HFF-Myc (cell line): Measurements from ENCODE around the gene COA1.

Experiments used
- DNase-seq: peaks from one replicate; pipeline ENCODE4 v3.0.0-alpha.2; 2011; ENCODE audit warnings: low read depth; ENCODE audit errors: extremely low read depth
- H3K4me3 ChIP-seq: replicated peaks from 2 replicates; pipeline ENCODE4 v1.5.1; 2011; ENCODE audit warnings: low read depth, mild to moderate bottlenecking, control low read depth, low read length
- TF ChIP-seq, protein P1 (sequence below): IDR thresholded peaks from 2 replicates; pipeline ENCODE4 v1.5.1; 2012; ENCODE audit warnings: mild to moderate bottlenecking, low read depth, low read length, control low read depth; ENCODE audit errors: missing control alignments

The COA1 gene

DNA sequence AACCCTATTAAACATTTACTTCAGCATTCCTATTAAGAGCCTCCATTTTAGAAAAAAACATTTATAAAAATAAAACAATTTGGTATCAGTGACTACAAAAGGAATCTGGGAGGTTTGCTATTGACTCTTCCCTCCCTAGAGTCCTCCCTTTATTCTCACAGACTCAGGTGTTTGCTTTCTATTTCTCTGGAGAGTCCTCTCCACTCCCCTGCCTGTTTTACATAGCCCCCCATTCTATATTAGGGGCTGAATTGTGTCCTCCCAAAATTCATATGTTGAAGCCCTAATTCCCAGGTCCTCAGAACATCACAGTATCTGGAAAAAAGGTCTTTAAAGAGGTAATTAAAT lies 69.8 kb downstream of the COA1 start:
- TF ChIP-seq, protein P1, sequence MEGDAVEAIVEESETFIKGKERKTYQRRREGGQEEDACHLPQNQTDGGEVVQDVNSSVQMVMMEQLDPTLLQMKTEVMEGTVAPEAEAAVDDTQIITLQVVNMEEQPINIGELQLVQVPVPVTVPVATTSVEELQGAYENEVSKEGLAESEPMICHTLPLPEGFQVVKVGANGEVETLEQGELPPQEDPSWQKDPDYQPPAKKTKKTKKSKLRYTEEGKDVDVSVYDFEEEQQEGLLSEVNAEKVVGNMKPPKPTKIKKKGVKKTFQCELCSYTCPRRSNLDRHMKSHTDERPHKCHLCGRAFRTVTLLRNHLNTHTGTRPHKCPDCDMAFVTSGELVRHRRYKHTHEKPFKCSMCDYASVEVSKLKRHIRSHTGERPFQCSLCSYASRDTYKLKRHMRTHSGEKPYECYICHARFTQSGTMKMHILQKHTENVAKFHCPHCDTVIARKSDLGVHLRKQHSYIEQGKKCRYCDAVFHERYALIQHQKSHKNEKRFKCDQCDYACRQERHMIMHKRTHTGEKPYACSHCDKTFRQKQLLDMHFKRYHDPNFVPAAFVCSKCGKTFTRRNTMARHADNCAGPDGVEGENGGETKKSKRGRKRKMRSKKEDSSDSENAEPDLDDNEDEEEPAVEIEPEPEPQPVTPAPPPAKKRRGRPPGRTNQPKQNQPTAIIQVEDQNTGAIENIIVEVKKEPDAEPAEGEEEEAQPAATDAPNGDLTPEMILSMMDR = no peak
- no peak overlapping the region for H3K4me3 ChIP-seq
- no peak for DNase-seq

DNA sequence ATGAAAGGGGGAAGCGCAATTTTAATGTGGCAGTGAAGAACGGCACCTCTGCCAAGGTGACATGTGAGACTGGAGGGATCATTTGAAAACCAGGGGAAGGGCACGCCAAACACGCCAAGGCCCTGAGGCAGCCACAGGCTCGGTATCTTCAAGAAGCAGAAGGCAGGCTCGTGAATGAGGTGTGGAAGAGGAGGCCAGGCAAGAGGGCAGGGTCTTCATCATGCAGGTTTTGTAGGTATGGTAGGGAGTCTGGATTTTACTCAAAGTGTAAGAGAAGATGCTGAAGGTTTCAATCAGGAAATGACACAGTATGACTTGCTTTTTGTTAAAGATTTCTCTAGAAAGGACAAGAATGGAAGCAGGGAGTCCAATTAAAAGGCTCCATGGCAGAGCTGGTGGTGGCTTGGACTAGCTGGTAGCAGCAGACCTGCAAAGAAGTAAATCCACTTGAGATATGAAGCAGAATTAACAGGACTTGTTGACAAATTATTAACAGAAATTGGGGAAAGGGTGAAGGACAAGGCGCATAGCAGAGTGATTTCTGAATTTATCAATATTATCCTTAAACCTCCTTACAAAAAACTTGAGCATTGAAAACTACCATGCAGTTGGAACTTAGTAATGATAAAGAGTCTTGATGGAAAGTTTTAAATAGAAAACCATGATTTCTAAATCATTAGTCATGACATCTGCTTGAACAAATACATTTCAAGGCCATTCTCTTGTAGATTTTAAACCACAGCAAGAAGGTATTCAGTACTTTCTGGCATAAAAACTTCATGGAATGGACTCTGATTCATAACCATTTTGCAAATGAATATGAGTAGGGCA lies 70.4 kb downstream of the COA1 start:
- TF ChIP-seq, protein P1 = no peak
- no peak for DNase-seq
- no peak overlapping the region for H3K4me3 ChIP-seq

DNA sequence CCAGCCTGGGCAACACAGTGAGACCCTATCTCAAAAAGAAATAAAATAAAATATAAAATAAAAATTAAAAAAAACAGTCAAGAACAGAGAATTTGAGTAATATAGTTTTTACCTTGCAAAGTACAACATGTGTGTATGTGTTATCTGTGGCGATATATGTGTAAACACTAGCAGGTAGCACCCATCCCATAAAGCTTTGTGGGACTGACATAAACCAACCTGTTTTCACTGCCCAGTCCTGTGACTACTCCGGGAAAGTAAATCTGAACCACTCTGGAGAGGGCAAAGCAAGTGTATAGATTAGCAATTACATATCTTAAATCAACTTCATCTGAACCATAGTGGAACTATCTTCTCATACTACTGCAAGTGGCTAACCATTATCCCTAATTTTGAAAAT lies 72.3 kb downstream of the COA1 start:
- H3K4me3 ChIP-seq = no peak overlapping the region
- no peak for DNase-seq
- TF ChIP-seq, protein P1 = no peak

DNA sequence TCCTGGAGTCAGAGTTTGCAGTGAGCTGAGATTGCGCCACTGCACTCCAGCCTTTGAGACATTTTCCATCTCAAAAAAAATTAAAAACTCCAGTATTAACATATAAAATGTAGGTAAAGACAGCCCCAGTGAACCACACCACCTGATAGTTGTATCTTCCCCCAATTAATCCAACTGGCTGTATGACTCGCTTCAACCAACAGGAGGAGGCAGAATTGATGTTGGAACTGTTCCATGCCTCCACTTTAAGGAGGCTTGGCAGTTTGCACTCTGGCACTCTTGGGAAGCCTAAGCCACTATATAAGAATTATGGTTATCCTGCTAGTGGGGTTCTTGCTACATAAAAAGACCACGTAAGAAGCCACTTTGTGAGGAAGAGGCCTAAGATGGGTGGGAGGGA lies 73.7 kb downstream of the COA1 start:
- TF ChIP-seq, protein P1 = no peak
- H3K4me3 ChIP-seq = no peak overlapping the region
- DNase-seq = no peak

DNA sequence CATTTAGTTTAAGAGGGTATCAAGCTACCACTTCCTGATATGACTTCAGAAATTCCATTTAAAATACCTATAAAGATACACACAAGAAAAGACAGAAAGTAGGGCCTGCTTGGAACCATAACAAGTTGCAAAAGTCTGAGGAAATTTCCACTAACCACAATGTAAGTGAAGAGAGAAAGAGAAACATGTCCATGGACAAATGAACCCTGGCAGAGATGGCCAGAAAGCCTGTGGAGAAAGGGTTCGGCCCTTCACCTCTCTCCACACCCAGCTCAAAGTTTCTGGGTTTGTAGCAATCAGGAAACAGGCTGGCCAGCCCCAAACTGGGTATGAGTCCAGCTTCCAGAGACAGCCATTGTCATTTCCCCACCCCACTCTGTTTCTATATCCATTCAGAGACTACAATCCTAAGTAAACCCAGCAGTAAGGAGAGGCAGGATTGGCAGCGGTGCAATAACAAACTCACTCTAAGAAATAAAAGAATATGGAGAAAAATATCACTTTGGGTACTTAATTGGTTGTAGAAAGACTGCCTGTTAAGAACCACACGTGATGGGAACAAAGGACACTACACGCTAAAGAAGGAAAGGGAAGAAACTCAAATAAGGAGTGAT lies 75.3 kb downstream of the COA1 start:
- TF ChIP-seq, protein P1 = no peak
- DNase-seq = no peak
- H3K4me3 ChIP-seq = no peak overlapping the region

DNA sequence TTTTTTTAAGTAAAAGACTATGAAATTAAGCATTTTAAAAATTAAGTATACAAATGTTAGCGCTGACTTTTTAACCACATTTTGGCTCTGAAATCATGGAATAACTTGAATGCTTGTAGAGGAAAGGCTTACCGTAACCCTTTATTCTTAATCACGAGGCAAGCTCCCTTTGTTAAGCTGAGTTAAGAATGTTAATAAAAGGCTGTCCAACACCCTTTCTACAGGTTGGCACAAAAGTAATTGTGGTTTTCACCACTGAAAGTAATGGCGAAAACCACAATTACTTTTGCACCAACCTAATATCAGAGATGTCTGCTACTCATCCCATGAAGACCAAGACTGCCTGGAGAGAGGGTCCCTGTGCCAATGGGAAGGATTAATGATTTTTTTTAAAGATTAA lies 75.9 kb downstream of the COA1 start:
- TF ChIP-seq, protein P1 = no peak
- no peak overlapping the region for H3K4me3 ChIP-seq
- no peak for DNase-seq
